ENCODE results near the gene RFFL. TPM values are rescaled to one million over a fixed set of nuclear protein-coding genes. Genes with fewer than 3 reads are reported as not detected.

The RFFL gene
- total RNA-seq, 1 experiment from 2014 or later, result 30.3 TPM

DNA sequence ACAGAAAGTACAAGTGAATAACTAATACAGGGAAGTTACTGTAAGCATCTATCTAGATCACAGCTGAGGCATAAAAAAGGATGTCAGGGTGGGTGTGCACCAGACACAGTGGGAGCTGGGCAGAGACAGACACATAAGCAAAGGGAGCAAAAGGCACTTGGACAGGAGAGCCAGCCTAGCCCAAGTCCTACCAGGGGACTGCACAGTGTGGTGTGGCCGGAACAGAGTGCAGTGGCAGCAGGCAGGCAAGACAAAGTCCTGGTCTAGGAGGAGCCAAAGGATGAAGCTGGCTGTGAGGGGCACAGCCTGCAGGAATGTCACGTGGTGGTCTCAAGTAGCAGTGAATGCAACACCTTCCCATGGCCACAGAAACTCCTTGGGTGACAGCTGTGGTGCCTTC is 34.3 kb upstream of the RFFL start:
- TF ChIP-seq SP1 (CRISPR knock-in tag; conservative IDR thresholded peaks at IDR 0.05) (no peak), HMGXB4 (CRISPR knock-in tag; IDR thresholded peaks at IDR 0.05) (no peak), NFATC4 (CRISPR knock-in tag; IDR thresholded peaks at IDR 0.05) (no peak), SOX15 (CRISPR knock-in tag; IDR thresholded peaks at IDR 0.05) (no peak), TEAD4 (CRISPR knock-in tag; IDR thresholded peaks at IDR 0.05) (no peak), KAT7 (CRISPR knock-in tag; IDR thresholded peaks at IDR 0.05; ENCODE audit: borderline replicate concordance) (no peak), ZBTB21 (CRISPR knock-in tag; IDR thresholded peaks at IDR 0.05; ENCODE audit: borderline replicate concordance) (no peak), ATF1 (CRISPR knock-in tag; IDR thresholded peaks at IDR 0.05) (no peak), TCF7 (CRISPR knock-in tag; IDR thresholded peaks at IDR 0.05; ENCODE audit: low read depth) (no peak), RELA (CRISPR knock-in tag; IDR thresholded peaks at IDR 0.05; ENCODE audit: borderline replicate concordance) (no peak), SMAD3 (CRISPR knock-in tag; IDR thresholded peaks at IDR 0.05; ENCODE audit: borderline replicate concordance) (no peak), CBFB (CRISPR knock-in tag; IDR thresholded peaks at IDR 0.05; ENCODE audit: low read depth) (no peak), RORB (CRISPR knock-in tag; IDR thresholded peaks at IDR 0.05) (no peak)
- TF ChIP-seq, protein P1, sequence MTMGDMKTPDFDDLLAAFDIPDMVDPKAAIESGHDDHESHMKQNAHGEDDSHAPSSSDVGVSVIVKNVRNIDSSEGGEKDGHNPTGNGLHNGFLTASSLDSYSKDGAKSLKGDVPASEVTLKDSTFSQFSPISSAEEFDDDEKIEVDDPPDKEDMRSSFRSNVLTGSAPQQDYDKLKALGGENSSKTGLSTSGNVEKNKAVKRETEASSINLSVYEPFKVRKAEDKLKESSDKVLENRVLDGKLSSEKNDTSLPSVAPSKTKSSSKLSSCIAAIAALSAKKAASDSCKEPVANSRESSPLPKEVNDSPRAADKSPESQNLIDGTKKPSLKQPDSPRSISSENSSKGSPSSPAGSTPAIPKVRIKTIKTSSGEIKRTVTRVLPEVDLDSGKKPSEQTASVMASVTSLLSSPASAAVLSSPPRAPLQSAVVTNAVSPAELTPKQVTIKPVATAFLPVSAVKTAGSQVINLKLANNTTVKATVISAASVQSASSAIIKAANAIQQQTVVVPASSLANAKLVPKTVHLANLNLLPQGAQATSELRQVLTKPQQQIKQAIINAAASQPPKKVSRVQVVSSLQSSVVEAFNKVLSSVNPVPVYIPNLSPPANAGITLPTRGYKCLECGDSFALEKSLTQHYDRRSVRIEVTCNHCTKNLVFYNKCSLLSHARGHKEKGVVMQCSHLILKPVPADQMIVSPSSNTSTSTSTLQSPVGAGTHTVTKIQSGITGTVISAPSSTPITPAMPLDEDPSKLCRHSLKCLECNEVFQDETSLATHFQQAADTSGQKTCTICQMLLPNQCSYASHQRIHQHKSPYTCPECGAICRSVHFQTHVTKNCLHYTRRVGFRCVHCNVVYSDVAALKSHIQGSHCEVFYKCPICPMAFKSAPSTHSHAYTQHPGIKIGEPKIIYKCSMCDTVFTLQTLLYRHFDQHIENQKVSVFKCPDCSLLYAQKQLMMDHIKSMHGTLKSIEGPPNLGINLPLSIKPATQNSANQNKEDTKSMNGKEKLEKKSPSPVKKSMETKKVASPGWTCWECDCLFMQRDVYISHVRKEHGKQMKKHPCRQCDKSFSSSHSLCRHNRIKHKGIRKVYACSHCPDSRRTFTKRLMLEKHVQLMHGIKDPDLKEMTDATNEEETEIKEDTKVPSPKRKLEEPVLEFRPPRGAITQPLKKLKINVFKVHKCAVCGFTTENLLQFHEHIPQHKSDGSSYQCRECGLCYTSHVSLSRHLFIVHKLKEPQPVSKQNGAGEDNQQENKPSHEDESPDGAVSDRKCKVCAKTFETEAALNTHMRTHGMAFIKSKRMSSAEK (CRISPR knock-in tag; IDR thresholded peaks at IDR 0.05; ENCODE audit: borderline replicate concordance), result no peak
- TF ChIP-seq, protein P2, sequence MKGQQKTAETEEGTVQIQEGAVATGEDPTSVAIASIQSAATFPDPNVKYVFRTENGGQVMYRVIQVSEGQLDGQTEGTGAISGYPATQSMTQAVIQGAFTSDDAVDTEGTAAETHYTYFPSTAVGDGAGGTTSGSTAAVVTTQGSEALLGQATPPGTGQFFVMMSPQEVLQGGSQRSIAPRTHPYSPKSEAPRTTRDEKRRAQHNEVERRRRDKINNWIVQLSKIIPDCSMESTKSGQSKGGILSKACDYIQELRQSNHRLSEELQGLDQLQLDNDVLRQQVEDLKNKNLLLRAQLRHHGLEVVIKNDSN (CRISPR knock-in tag; IDR thresholded peaks at IDR 0.05), result no peak
- TF ChIP-seq, protein P3, sequence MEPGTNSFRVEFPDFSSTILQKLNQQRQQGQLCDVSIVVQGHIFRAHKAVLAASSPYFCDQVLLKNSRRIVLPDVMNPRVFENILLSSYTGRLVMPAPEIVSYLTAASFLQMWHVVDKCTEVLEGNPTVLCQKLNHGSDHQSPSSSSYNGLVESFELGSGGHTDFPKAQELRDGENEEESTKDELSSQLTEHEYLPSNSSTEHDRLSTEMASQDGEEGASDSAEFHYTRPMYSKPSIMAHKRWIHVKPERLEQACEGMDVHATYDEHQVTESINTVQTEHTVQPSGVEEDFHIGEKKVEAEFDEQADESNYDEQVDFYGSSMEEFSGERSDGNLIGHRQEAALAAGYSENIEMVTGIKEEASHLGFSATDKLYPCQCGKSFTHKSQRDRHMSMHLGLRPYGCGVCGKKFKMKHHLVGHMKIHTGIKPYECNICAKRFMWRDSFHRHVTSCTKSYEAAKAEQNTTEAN (CRISPR knock-in tag; IDR thresholded peaks at IDR 0.05), result no peak
- Mint-ChIP-seq H3K4me3 (no peak overlapping the region), H3K9me3 (no peaks in the 10 kb centered on the region), H3K4me1 (no peaks in the 10 kb centered on the region), H3K27me3 (ENCODE audit: low read depth) (no peaks in the 10 kb centered on the region), H3K36me3 (0 out of 2 replicates have a peak, but pooled peaks cover under 1% of the 10 kb centered on the region), H3K27ac (no peak overlapping the region; the same call in 1 of the 2 replicates)
- ChIA-PET CTCF (no interaction called here), POLR2A (no interaction called here)
- ATAC-seq, result no peak; the same call in 1 of the 2 replicates
- DNase-seq (ENCODE audit: low spot score), result no peak

GRCh38 chr17:35095741-35096140 is 32.2 kb upstream of the RFFL start:
- ChIA-PET CTCF (interaction anchor here (1.7 kb wide), 1 partner anchor 24 kb away, joined by 5 read pairs; the partner anchor contains the start of gene RAD51D), POLR2A (no interaction called here)
- H3K36me3 Mint-ChIP-seq, result no peaks in the 10 kb centered on the region
- TF ChIP-seq MYBL2 (CRISPR knock-in tag; IDR thresholded peaks at IDR 0.05) (no peak), ZNF121 (CRISPR knock-in tag; IDR thresholded peaks at IDR 0.05) (no peak), AFF4 (CRISPR knock-in tag; IDR thresholded peaks at IDR 0.05; ENCODE audit: borderline replicate concordance) (no peak), TP53 (CRISPR knock-in tag; IDR thresholded peaks at IDR 0.05) (no peak), ELF4 (CRISPR knock-in tag; IDR thresholded peaks at IDR 0.05; ENCODE audit: low read depth) (no peak), ZNF219 (CRISPR knock-in tag; IDR thresholded peaks at IDR 0.05; ENCODE audit: borderline replicate concordance) (no peak), ESRRA (CRISPR knock-in tag; IDR thresholded peaks at IDR 0.05; ENCODE audit: borderline replicate concordance) (no peak), ATF1 (CRISPR knock-in tag; IDR thresholded peaks at IDR 0.05) (no peak)
- TF ChIP-seq, protein P4, sequence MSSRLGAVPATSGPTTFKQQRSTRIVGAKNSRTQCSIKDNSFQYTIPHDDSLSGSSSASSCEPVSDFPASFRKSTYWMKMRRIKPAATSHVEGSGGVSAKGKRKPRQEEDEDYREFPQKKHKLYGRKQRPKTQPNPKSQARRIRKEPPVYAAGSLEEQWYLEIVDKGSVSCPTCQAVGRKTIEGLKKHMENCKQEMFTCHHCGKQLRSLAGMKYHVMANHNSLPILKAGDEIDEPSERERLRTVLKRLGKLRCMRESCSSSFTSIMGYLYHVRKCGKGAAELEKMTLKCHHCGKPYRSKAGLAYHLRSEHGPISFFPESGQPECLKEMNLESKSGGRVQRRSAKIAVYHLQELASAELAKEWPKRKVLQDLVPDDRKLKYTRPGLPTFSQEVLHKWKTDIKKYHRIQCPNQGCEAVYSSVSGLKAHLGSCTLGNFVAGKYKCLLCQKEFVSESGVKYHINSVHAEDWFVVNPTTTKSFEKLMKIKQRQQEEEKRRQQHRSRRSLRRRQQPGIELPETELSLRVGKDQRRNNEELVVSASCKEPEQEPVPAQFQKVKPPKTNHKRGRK (CRISPR knock-in tag; IDR thresholded peaks at IDR 0.05; ENCODE audit: borderline replicate concordance), result no peak

More at GRCh38 chr17:35095741-35096140, 32.2 kb upstream of the RFFL start:
- Mint-ChIP-seq H3K27me3 (ENCODE audit: low read depth) (no peaks in the 10 kb centered on the region), H3K4me1 (no peaks in the 10 kb centered on the region), H3K4me3 (no peak overlapping the region), H3K9me3 (no peaks in the 10 kb centered on the region), H3K27ac (no peak overlapping the region)
- ATAC-seq (no peak), DNase-seq (ENCODE audit: low spot score) (no peak)

All from WTC11 (cell line).